HG03025 (cell line): ENCODE results near the gene LMO2.
A peak's percentile ranks its signal among the peaks of the same experiment; 100 is the strongest.
"Not testable (repeated sequence)": the region's sequence is repeated elsewhere in the genome, so short reads cannot be mapped to it uniquely, and the experiment has no call there.

ENCODE experiments used
- ATAC-seq: cut with Tn5 transposase; IDR thresholded peaks from one replicate; pipeline ENCODE4 v1.9.1; 2021; ENCODE audit warnings: mild to moderate bottlenecking, moderate library complexity; ENCODE audit not compliant: unreplicated experiment, low FRiP score

Gene LMO2

GRCh38 chr11:33891714-33892327 lies at the start of gene LMO2:
Gene LMO2, minus strand, starts transcription at chr11:33892076. Its CDS starts 22,360 bp downstream, at chr11:33869716.
- ATAC-seq: no peak

- ATAC-seq: no peak
Observed at GRCh38 chr11:33940538-33940815, 48.6 kb upstream of the LMO2 start.

GRCh38 chr11:33936725-33937604 lies 45.1 kb upstream of the LMO2 start:
- no peak for ATAC-seq

GRCh38 chr11:33935461-33936456 lies 43.9 kb upstream of the LMO2 start:
- no peak for ATAC-seq

- no peak for ATAC-seq
Observed at GRCh38 chr11:33935005-33935404, 43.1 kb upstream of the LMO2 start.

GRCh38 chr11:33934450-33934849 lies 42.6 kb upstream of the LMO2 start:
- no peak for ATAC-seq

- ATAC-seq: no peak
Observed at GRCh38 chr11:33933602-33934001, 41.7 kb upstream of the LMO2 start.

- ATAC-seq: no peak
Observed at GRCh38 chr11:33932721-33933120, 40.8 kb upstream of the LMO2 start.

GRCh38 chr11:33931739-33932366 lies 40.0 kb upstream of the LMO2 start:
- ATAC-seq: not testable (repeated sequence)

GRCh38 chr11:33931067-33931466 lies 39.2 kb upstream of the LMO2 start:
- ATAC-seq: no peak

- ATAC-seq: no peak
Observed at GRCh38 chr11:33930317-33931021, 38.6 kb upstream of the LMO2 start.

- no peak for ATAC-seq
Observed at GRCh38 chr11:33928564-33928963, 36.7 kb upstream of the LMO2 start.

GRCh38 chr11:33926671-33927552 lies 35.0 kb upstream of the LMO2 start:
- no peak for ATAC-seq

GRCh38 chr11:33924341-33924740 lies 32.5 kb upstream of the LMO2 start:
- no peak for ATAC-seq

- no peak for ATAC-seq
Observed at GRCh38 chr11:33923626-33924025, 31.8 kb upstream of the LMO2 start.

- peak; percentile 75 for ATAC-seq
Observed at GRCh38 chr11:33920838-33921613, 29.1 kb upstream of the LMO2 start.

GRCh38 chr11:33919645-33920044 lies 27.8 kb upstream of the LMO2 start:
- no peak for ATAC-seq

- ATAC-seq: not testable (repeated sequence)
Observed at GRCh38 chr11:33917402-33917801, 25.5 kb upstream of the LMO2 start.
